Measurements from ENCODE around the gene TNS3. TPM values are rescaled to one million over a fixed set of nuclear protein-coding genes. Genes with fewer than 3 reads are reported as not detected.

TNS3 gene
- total and polyA plus RNA-seq, 10 donors: 17.7 to 247 (median 147) TPM

DNA sequence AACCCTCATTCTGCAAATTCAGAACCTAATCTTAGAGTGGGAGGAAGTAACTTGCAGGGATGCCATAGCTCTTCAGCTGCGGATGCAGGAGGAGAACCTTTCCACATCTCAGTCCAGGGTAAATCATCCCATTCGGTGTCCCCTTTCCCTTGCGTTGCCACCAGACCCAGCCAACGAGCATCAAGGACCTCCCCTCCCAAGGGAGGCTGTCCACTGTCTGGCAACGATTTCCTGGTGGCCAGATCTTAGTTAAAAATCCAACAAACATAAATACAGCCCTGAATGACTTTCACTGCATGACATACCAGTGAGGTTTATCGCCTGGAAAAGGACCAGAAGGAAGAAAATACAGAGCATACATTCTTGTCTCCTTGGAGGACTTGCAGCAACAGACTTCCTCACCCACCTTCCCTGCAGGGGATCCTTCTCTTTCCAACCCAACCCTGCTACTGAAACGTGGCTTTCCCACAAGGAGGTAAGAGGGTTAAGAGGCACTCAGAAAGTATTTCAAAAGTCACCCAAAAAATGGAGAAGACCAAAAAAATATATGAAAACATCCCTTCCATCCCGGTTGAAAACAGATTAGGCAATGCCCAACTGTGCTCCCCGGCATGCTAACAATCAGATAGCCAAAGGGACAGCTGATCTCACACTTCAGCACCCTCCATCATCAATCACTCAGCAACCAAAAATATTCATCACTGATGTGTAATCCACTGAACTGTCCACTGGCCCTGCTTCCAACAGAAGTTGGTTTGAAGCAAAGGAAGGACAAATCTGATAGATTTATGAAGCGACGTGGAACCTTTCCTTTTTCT lies 206.6 kb downstream of the TNS3 start:
- 71 to 82% (median 75%) methylated on average over 10 to 11 of the region's 11 CpGs for WGBS, 5 donors
- intact Hi-C loops (cut with DNase I; ENCODE audit: low total_unique reads): no loop called here
- H3K9me3 ChIP-seq: no peaks in the 10 kb centered on the region
- no peaks in the 10 kb centered on the region for H3K27me3 ChIP-seq (replicated peaks in 1 of 7)
- peaks cover 0 to 51% (median 18%) of the 10 kb centered on the region in 6 donors for H3K4me1 ChIP-seq
- peaks cover 0 to 83% (median 0%) of the 10 kb centered on the region in 6 donors for H3K36me3 ChIP-seq
- no peak overlapping the region for H3K27ac ChIP-seq
- TF ChIP-seq, protein P1, sequence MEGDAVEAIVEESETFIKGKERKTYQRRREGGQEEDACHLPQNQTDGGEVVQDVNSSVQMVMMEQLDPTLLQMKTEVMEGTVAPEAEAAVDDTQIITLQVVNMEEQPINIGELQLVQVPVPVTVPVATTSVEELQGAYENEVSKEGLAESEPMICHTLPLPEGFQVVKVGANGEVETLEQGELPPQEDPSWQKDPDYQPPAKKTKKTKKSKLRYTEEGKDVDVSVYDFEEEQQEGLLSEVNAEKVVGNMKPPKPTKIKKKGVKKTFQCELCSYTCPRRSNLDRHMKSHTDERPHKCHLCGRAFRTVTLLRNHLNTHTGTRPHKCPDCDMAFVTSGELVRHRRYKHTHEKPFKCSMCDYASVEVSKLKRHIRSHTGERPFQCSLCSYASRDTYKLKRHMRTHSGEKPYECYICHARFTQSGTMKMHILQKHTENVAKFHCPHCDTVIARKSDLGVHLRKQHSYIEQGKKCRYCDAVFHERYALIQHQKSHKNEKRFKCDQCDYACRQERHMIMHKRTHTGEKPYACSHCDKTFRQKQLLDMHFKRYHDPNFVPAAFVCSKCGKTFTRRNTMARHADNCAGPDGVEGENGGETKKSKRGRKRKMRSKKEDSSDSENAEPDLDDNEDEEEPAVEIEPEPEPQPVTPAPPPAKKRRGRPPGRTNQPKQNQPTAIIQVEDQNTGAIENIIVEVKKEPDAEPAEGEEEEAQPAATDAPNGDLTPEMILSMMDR (IDR thresholded peaks at IDR 0.05 in 8 of 11, conservative IDR thresholded peaks at IDR 0.05 in 3 of 11): no peak
- TF ChIP-seq POLR2A (IDR thresholded peaks at IDR 0.05) (no peak), POLR2AphosphoS5 (IDR thresholded peaks at IDR 0.05) (no peak)
- no peak overlapping the region for H3K4me3 ChIP-seq
- DNase-seq: peak; percentile 24

DNA sequence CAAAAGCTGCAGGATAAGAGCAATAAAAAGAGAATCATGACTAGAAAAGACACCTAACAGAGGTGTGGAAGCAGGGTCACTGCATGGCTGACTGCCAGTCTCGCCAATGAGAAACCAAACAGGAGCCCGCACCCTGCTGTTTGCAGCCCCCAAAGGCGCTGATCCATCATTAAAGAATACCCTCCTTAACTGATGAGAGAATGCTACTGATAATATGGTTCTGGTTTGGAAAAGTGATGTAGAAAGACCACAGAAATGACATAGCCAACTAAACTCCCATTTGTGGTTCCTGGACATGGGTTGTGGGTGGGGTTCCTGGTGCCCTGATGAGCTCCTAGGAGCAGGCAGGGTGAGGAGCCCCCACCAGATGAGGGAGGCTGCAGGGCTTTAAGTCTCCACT lies 207.4 kb downstream of the TNS3 start:
- no peak overlapping the region for H3K27ac ChIP-seq
- no peaks in the 10 kb centered on the region for H3K27me3 ChIP-seq (replicated peaks in 1 of 7)
- H3K4me1 ChIP-seq: peaks cover 0 to 48% (median 14%) of the 10 kb centered on the region in 6 donors
- H3K9me3 ChIP-seq: no peaks in the 10 kb centered on the region
- WGBS, 5 donors: 85 to 94% (median 89%) methylated on average over 3 of the region's 3 CpGs
- H3K4me3 ChIP-seq: no peak overlapping the region
- H3K36me3 ChIP-seq: peaks cover 0 to 82% (median 3%) of the 10 kb centered on the region in 6 donors
- peak; percentile 9 for DNase-seq
- intact Hi-C loops (cut with DNase I; ENCODE audit: low total_unique reads): no loop called here
- no peak for TF ChIP-seq POLR2AphosphoS5 (IDR thresholded peaks at IDR 0.05)
- TF ChIP-seq, protein P1 (IDR thresholded peaks at IDR 0.05 in 8 of 11, conservative IDR thresholded peaks at IDR 0.05 in 3 of 11): no peak
- no peak for TF ChIP-seq POLR2A (IDR thresholded peaks at IDR 0.05)

DNA sequence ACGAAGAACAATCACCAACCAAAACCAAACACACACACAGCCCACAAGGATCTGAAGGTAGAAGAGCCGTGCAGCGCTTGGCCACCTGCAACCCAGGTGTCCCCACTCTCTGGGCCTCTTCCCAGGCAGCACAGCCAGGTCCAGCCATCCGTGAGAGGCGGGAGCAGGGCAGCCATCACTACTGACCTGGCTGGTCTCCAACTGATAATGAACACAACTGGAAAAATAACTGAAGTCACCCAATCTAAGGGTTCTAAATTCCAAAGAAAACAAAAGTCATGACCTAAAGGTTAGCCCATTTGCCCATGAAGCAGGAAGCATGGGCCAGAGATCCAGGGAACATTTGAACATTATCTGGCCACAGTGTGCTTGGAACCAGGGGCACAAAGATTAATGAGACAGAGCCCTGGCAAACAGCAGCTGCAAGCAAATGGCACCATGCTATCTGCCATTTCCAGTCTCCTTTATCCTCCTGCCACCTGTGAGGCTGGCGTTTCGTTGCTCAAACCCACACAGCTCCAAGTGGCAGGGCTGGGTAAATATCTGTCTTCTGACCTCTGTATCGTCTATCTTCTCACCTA lies 207.9 kb downstream of the TNS3 start:
- Histone ChIP-seq H3K9me3 (no peaks in the 10 kb centered on the region), H3K4me1 (peaks cover 0 to 47% (median 14%) of the 10 kb centered on the region in 6 donors), H3K27me3 (replicated peaks in 1 of 7) (no peaks in the 10 kb centered on the region), H3K27ac (no peak overlapping the region), H3K36me3 (peaks cover 0 to 86% (median 8%) of the 10 kb centered on the region in 6 donors), H3K4me3 (no peak overlapping the region)
- TF ChIP-seq POLR2A (IDR thresholded peaks at IDR 0.05) (no peak), POLR2AphosphoS5 (IDR thresholded peaks at IDR 0.05) (peak in 1 of 3 donors; percentile 26)
- intact Hi-C loops (cut with DNase I; ENCODE audit: low total_unique reads): no loop called here
- DNase-seq: peak; percentile 37
- WGBS, 5 donors: 80 to 93% (median 88%) methylated on average over 8 of the region's 8 CpGs

DNA sequence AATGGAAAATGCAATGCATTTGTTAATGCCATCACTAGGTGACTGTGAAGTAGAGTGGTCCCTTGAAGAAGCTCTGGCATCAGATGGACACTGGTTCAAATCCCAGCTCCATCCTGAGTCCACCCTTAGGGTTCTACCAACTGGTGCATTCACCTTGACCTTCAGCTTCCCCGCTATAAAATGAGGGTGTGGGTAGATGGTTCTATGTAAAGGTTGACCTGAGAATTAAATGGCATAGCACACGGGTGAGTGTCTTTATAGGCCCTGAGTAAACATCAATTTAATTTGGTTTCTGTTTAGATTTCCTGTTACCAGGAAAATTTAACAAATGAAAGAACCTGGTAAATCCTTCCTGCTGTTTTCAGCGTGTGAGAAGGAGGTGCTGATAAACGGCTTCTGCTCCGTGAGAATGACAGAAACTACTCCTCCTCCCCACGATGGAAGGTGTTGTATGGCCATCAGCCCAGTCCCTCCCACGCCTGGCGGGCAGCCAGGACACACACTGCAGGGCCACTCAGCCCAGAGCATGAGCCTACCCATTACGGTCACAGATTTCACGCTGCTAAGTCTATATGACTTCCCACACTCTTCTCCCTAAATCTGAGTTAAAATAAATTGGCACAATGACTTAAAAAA lies 210.1 kb downstream of the TNS3 start:
- DNase-seq: peak; percentile 67
- intact Hi-C loops (cut with DNase I; ENCODE audit: low total_unique reads): no loop called here
- Histone ChIP-seq H3K36me3 (peaks cover 0 to 86% (median 19%) of the 10 kb centered on the region in 6 donors), H3K27me3 (replicated peaks in 1 of 7) (no peaks in the 10 kb centered on the region), H3K4me1 (peaks cover 0 to 39% (median 14%) of the 10 kb centered on the region in 6 donors), H3K27ac (peak overlapping the region in 1 of 8 donors; percentile 11), H3K4me3 (no peak overlapping the region), H3K9me3 (no peaks in the 10 kb centered on the region)
- peak in 2 of 3 donors; percentile 41 to 67 for TF ChIP-seq POLR2AphosphoS5 (IDR thresholded peaks at IDR 0.05)
- TF ChIP-seq, protein P1 (IDR thresholded peaks at IDR 0.05 in 8 of 11, conservative IDR thresholded peaks at IDR 0.05 in 3 of 11): no peak
- 55 to 75% (median 65%) methylated on average over 10 of the region's 10 CpGs for WGBS, 5 donors

Data from spleen (tissue), 11 donors.